ENCODE measurements around the gene KRTAP2-4.
"Not testable (repeated sequence)": the region's sequence is repeated elsewhere in the genome, so short reads cannot be mapped to it uniquely, and the experiment has no call there.

Gene KRTAP2-4

DNA sequence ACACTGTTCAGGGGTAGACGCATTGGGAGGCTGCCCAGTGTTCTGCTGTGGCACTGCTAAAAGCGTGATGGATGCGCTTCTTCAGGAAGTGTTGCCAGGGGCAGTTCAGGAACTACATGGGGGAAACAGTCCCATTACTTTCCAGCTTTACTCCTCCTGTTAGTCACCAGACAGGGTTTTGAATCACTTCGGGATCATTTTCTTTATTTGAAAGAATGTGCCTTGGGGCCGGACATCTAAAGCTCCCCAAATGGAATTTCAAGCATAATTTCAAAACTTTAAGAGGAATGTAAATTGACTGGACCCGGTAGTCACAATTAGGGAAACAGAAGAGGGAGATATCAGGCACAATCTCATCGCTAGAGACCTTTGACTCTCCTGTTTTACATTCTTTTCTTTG, 17.2 kb downstream of the KRTAP2-4 start:
- ChIA-PET CTCF (no interaction called here), POLR2A (no interaction called here)
- Histone ChIP-seq H3K4me1 (ENCODE audit: control extremely low read depth in 1 of 4, control insufficient read depth in 4 of 4, insufficient read depth in 4 of 4, low read length in 3 of 4) (no peaks in the 10 kb centered on the region), H3K36me3 (ENCODE audit: control insufficient read depth in 4 of 4, insufficient read depth in 4 of 4, low read length in 3 of 4) (no peaks in the 10 kb centered on the region), H3K4me3 (ENCODE audit: control insufficient read depth in 1 of 7, extremely low read depth in 1 of 7, insufficient read depth in 4 of 7, low read depth in 2 of 7, low read length in 6 of 7) (no peak overlapping the region), H3K27me3 (replicated peaks in 2 of 5; ENCODE audit: control insufficient read depth in 4 of 5, insufficient read depth in 5 of 5, low read length in 4 of 5) (peaks cover 0 to 25% (median 3%) of the 10 kb centered on the region in 5 experiments), H3K27ac (ENCODE audit: insufficient read depth in 1 of 2, low read depth in 1 of 2, low read length in 2 of 2, poor library complexity in 1 of 2, severe bottlenecking in 2 of 2) (no peak overlapping the region), H3K9me3 (ENCODE audit: control extremely low read depth in 1 of 5, control insufficient read depth in 4 of 5, insufficient read depth in 2 of 5, low read depth in 1 of 5, low read length in 4 of 5) (peaks cover 0 to 3% (median under 1%) of the 10 kb centered on the region in 5 experiments)
- 84% methylated on average over 5 of the region's 7 CpGs for WGBS (ENCODE audit: insufficient coverage)
- no peak for DNase-seq

DNA sequence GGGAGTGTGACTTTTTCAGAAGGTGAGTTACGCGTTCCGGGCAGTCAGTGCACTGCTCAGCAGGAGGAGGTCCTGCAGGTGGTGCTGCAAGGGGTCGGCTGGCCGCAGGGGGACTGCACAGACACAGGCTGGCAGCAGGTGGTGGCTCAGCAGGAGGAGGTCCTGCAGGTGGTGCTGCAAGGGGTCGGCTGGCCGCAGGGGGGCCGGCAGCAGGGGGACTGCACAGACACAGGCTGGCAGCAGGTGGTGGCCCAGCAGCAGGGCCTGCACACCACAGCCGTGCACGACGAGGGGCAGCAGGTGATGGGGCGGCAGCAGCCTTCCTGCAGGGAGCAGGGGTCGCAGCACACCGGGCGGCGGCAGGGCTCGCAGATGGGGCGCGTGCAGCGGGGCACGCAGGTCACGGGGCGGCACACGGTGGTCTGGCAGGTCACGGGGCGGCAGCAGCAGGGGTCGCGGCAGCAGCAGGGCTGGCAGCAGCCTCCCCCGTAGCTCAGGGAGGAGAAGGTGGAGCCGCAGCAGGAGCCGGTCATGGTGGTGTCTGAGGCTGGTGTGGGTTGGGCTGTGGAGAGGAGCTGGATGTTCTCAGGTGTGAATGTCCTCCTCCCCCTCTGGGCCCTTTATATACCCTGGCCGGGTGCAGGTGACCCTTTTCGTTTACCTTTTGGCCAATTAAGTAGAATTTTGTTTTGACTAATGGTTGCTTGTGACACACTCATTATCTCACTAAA, 18.8 kb downstream of the KRTAP2-4 start, which contains the start of gene KRTAP2-1:
Gene KRTAP2-1, minus strand, starts transcription at position 582 of the 731 bp plus-strand sequence. Its CDS starts 49 bp downstream, at position 533.
- H3K36me3 ChIP-seq (ENCODE audit: control insufficient read depth in 4 of 4, insufficient read depth in 4 of 4, low read length in 3 of 4); DNase-seq; CTCF ChIA-PET; H3K4me1 ChIP-seq (ENCODE audit: control extremely low read depth in 1 of 4, control insufficient read depth in 4 of 4, insufficient read depth in 4 of 4, low read length in 3 of 4); POLR2A ChIA-PET; H3K4me3 ChIP-seq (ENCODE audit: control insufficient read depth in 1 of 7, extremely low read depth in 1 of 7, insufficient read depth in 4 of 7, low read depth in 2 of 7, low read length in 6 of 7); H3K27ac ChIP-seq (ENCODE audit: insufficient read depth in 1 of 2, low read depth in 1 of 2, low read length in 2 of 2, poor library complexity in 1 of 2, severe bottlenecking in 2 of 2); H3K9me3 ChIP-seq (ENCODE audit: control extremely low read depth in 1 of 5, control insufficient read depth in 4 of 5, insufficient read depth in 2 of 5, low read depth in 1 of 5, low read length in 4 of 5): not testable (repeated sequence)
- H3K27me3 ChIP-seq (replicated peaks in 2 of 5; ENCODE audit: control insufficient read depth in 4 of 5, insufficient read depth in 5 of 5, low read length in 4 of 5), result peaks cover 0 to 25% (median 3%) of the 10 kb centered on the region in 5 experiments
- 80% methylated on average over 3 of the region's 33 CpGs for WGBS (ENCODE audit: insufficient coverage)

DNA sequence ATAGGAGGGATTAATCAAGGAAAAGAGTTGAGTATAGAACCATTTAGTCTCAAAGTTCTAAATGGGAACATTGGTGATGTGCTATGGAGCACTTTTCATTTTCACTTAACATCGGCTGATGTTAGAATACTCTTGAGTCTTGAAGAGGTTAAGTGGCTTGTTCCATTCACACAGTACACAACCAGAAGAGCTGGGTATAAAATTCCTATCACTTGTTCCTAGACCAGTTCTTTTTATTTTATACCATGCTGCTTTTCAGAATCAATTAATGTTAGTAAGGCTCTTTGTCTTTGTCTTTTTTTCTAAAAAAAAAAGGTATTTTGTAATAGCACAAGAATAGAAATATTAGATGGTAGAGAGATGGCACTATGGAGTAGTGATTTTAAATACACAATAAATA, 22.7 kb downstream of the KRTAP2-4 start:
- no peak overlapping the region for H3K4me3 ChIP-seq (ENCODE audit: control insufficient read depth in 1 of 7, extremely low read depth in 1 of 7, insufficient read depth in 4 of 7, low read depth in 2 of 7, low read length in 6 of 7)
- H3K9me3 ChIP-seq (ENCODE audit: control extremely low read depth in 1 of 5, control insufficient read depth in 4 of 5, insufficient read depth in 2 of 5, low read depth in 1 of 5, low read length in 4 of 5), result peaks cover 0 to 3% (median 0%) of the 10 kb centered on the region in 5 experiments
- H3K27me3 ChIP-seq (replicated peaks in 2 of 5; ENCODE audit: control insufficient read depth in 4 of 5, insufficient read depth in 5 of 5, low read length in 4 of 5), result peaks cover 0 to 16% (median 0%) of the 10 kb centered on the region in 5 experiments
- H3K27ac ChIP-seq (ENCODE audit: insufficient read depth in 1 of 2, low read depth in 1 of 2, low read length in 2 of 2, poor library complexity in 1 of 2, severe bottlenecking in 2 of 2), result no peak overlapping the region
- no peaks in the 10 kb centered on the region for H3K36me3 ChIP-seq (ENCODE audit: control insufficient read depth in 4 of 4, insufficient read depth in 4 of 4, low read length in 3 of 4)
- no peak for DNase-seq
- H3K4me1 ChIP-seq (ENCODE audit: control extremely low read depth in 1 of 4, control insufficient read depth in 4 of 4, insufficient read depth in 4 of 4, low read length in 3 of 4), result no peaks in the 10 kb centered on the region
- ChIA-PET CTCF (no interaction called here), POLR2A (no interaction called here)
- no CpG with 5 or more reads among the region's 1 CpG for WGBS (ENCODE audit: insufficient coverage)

DNA sequence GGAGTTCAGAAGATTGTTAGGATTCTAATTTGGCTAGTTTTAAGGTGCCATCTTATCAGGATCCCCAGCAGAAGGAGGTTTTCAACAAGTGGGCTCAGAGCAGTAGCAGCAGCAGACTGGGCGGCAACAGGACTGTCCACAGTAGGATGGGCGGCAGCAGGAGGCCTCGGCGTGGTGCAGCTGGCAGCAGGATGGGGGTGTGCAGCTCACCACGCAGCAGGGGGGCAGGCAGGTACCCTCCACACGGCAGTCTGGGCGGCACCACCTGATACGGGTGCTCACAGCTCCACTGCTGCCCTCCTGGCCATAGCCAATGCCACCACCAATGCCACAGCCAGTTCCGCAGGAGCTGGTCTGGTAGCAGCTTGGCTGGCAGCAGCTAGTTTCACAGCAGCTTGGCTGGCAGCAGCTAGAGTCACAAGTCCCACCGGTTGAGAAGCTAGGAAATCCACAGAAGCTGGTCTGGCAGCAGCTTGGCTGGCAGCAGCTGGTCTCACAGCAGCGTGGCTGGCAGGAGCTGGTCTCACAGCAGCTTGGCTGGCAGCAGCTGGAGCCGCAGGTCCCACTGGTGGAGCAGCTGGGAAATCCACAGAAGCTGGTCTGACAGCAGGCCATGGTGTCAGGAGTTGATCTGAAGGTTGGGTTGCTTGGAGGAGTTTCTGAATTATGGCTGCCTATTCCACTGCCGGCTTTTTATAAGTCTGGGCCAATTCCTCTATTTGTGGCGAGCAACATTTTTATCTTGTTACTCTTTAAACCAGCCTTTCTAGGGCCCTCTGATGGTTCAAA, 24.7 kb downstream of the KRTAP2-4 start, which contains the start of gene KRTAP1-1:
Gene KRTAP1-1, minus strand, starts transcription at position 668 of the 789 bp plus-strand sequence. Its CDS starts 53 bp downstream, at position 615.
- H3K27me3 ChIP-seq (replicated peaks in 2 of 5; ENCODE audit: control insufficient read depth in 4 of 5, insufficient read depth in 5 of 5, low read length in 4 of 5); H3K9me3 ChIP-seq (ENCODE audit: control extremely low read depth in 1 of 5, control insufficient read depth in 4 of 5, insufficient read depth in 2 of 5, low read depth in 1 of 5, low read length in 4 of 5); CTCF ChIA-PET; DNase-seq; H3K4me1 ChIP-seq (ENCODE audit: control extremely low read depth in 1 of 4, control insufficient read depth in 4 of 4, insufficient read depth in 4 of 4, low read length in 3 of 4); H3K36me3 ChIP-seq (ENCODE audit: control insufficient read depth in 4 of 4, insufficient read depth in 4 of 4, low read length in 3 of 4); H3K4me3 ChIP-seq (ENCODE audit: control insufficient read depth in 1 of 7, extremely low read depth in 1 of 7, insufficient read depth in 4 of 7, low read depth in 2 of 7, low read length in 6 of 7); H3K27ac ChIP-seq (ENCODE audit: insufficient read depth in 1 of 2, low read depth in 1 of 2, low read length in 2 of 2, poor library complexity in 1 of 2, severe bottlenecking in 2 of 2); POLR2A ChIA-PET: not testable (repeated sequence)
- 92% methylated on average over 10 of the region's 14 CpGs for WGBS (ENCODE audit: insufficient coverage)

DNA sequence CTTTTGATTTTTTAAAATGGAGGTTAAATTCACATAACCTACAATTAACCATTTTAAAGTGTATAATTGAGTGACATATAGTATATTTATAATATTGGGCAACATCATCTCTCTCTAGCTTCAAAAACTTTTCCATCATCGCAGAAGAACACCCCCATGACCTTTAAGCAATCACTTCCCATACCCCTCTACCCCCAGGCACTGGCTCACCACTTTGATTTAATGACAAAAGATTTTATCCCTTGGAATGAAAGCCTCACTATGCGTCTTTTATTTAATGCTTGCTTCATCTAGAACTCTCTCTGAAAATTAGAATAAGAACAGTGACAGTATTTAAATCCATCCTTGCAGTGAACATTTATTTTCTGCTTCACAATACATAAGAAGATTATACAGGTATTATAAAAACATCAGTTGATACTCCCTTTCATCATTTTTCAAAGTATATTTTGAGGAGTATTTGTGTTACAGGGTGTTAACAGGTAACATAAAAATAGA, 27.8 kb downstream of the KRTAP2-4 start:
- WGBS (ENCODE audit: insufficient coverage), result no CpG with 5 or more reads among the region's 2 CpGs
- H3K4me3 ChIP-seq (ENCODE audit: control insufficient read depth in 1 of 7, extremely low read depth in 1 of 7, insufficient read depth in 4 of 7, low read depth in 2 of 7, low read length in 6 of 7), result no peak overlapping the region
- H3K27me3 ChIP-seq (replicated peaks in 2 of 5; ENCODE audit: control insufficient read depth in 4 of 5, insufficient read depth in 5 of 5, low read length in 4 of 5), result peaks cover 0 to 3% (median 2%) of the 10 kb centered on the region in 5 experiments
- no peaks in the 10 kb centered on the region for H3K9me3 ChIP-seq (ENCODE audit: control extremely low read depth in 1 of 5, control insufficient read depth in 4 of 5, insufficient read depth in 2 of 5, low read depth in 1 of 5, low read length in 4 of 5)
- ChIA-PET CTCF (interaction anchor here (0.7 kb wide), 1 partner anchor 30 kb away, joined by 3 read pairs; no protein-coding TSS in a partner anchor), POLR2A (no interaction called here)
- no peaks in the 10 kb centered on the region for H3K36me3 ChIP-seq (ENCODE audit: control insufficient read depth in 4 of 4, insufficient read depth in 4 of 4, low read length in 3 of 4)
- H3K27ac ChIP-seq (ENCODE audit: insufficient read depth in 1 of 2, low read depth in 1 of 2, low read length in 2 of 2, poor library complexity in 1 of 2, severe bottlenecking in 2 of 2), result no peak overlapping the region
- H3K4me1 ChIP-seq (ENCODE audit: control extremely low read depth in 1 of 4, control insufficient read depth in 4 of 4, insufficient read depth in 4 of 4, low read length in 3 of 4), result no peaks in the 10 kb centered on the region
- DNase-seq, result no peak

DNA sequence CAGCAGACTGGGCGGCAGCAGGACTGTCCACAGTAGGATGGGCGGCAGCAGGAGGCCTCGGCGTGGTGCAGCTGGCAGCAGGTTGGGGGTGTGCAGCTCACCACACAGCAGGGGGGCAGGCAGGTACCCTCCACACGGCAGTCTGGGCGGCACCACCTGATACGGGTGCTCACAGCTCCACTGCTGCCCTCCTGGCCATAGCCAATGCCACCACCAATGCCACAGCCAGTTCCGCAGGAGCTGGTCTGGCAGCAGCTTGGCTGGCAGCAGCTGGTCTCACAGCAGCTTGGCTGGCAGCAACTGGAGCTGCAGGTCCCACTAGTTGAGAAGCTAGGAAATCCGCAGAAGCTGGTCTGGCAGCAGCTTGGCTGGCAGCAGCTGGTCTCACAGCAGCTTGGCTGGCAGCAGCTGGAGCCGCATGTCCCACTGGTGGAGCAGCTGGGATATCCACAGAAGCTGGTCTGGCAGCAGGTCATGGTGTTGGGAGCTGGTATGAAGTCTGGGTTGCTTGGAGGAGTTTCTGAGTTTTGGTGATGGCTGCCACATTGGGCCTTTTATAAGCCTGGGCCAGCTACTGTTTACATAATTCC, 31.2 kb downstream of the KRTAP2-4 start, which contains the start of gene KRTAP1-3:
Gene KRTAP1-3, minus strand, starts transcription at position 529 of the 590 bp plus-strand sequence. Its CDS starts 53 bp downstream, at position 476.
- WGBS (ENCODE audit: insufficient coverage), result 97% methylated on average over 4 of the region's 10 CpGs
- DNase-seq; H3K27me3 ChIP-seq (replicated peaks in 2 of 5; ENCODE audit: control insufficient read depth in 4 of 5, insufficient read depth in 5 of 5, low read length in 4 of 5); POLR2A ChIA-PET; H3K9me3 ChIP-seq (ENCODE audit: control extremely low read depth in 1 of 5, control insufficient read depth in 4 of 5, insufficient read depth in 2 of 5, low read depth in 1 of 5, low read length in 4 of 5); H3K36me3 ChIP-seq (ENCODE audit: control insufficient read depth in 4 of 4, insufficient read depth in 4 of 4, low read length in 3 of 4); H3K4me1 ChIP-seq (ENCODE audit: control extremely low read depth in 1 of 4, control insufficient read depth in 4 of 4, insufficient read depth in 4 of 4, low read length in 3 of 4); H3K27ac ChIP-seq (ENCODE audit: insufficient read depth in 1 of 2, low read depth in 1 of 2, low read length in 2 of 2, poor library complexity in 1 of 2, severe bottlenecking in 2 of 2); H3K4me3 ChIP-seq (ENCODE audit: control insufficient read depth in 1 of 7, extremely low read depth in 1 of 7, insufficient read depth in 4 of 7, low read depth in 2 of 7, low read length in 6 of 7): not testable (repeated sequence)
- CTCF ChIA-PET, result interaction anchor here (0.7 kb wide), 1 partner anchor 1685 kb away, joined by 3 read pairs; no protein-coding TSS in a partner anchor
